Mammary epithelial cell (primary cell): ENCODE data around the gene ETFB.

Experiments used
- EZH2 ChIP-seq: IDR thresholded peaks from 2 replicates; pipeline ENCODE4 v1.6.1; 2012; ENCODE audit warnings: low read length, inconsistent platforms, borderline replicate concordance
- TF ChIP-seq, protein P1 (sequence below), 2 donors: IDR thresholded peaks in 1 of 2; conservative IDR thresholded peaks in 1 of 2; 2 replicates each; pipeline ENCODE4 v1.5.1; 2011 to 2012; ENCODE audit warnings: inconsistent platforms in 2 of 2, low read length in 2 of 2, mild to moderate bottlenecking in 2 of 2, control low read depth in 1 of 2, low read depth in 1 of 2; ENCODE audit not compliant: insufficient read depth in 1 of 2; ENCODE audit errors: extremely low read depth in 1 of 2

- TF ChIP-seq, protein P1, sequence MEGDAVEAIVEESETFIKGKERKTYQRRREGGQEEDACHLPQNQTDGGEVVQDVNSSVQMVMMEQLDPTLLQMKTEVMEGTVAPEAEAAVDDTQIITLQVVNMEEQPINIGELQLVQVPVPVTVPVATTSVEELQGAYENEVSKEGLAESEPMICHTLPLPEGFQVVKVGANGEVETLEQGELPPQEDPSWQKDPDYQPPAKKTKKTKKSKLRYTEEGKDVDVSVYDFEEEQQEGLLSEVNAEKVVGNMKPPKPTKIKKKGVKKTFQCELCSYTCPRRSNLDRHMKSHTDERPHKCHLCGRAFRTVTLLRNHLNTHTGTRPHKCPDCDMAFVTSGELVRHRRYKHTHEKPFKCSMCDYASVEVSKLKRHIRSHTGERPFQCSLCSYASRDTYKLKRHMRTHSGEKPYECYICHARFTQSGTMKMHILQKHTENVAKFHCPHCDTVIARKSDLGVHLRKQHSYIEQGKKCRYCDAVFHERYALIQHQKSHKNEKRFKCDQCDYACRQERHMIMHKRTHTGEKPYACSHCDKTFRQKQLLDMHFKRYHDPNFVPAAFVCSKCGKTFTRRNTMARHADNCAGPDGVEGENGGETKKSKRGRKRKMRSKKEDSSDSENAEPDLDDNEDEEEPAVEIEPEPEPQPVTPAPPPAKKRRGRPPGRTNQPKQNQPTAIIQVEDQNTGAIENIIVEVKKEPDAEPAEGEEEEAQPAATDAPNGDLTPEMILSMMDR (conservative IDR thresholded peaks at IDR 0.05 in 1 of 2, IDR thresholded peaks at IDR 0.05 in 1 of 2; ENCODE audit: extremely low read depth in 1 of 2, insufficient read depth in 1 of 2, low read depth in 1 of 2, low read length in 2 of 2): no peak
- no peak for TF ChIP-seq EZH2
Measured at GRCh38 chr19:51415187-51415586, 49.0 kb upstream of the ETFB start.
